CD4-positive, alpha-beta T cell (primary cell): ENCODE measurements around the gene CDT1. TPM values are rescaled to one million over a fixed set of nuclear protein-coding genes. Genes with fewer than 3 reads are reported as not detected.
A peak's percentile ranks its signal among the peaks of the same experiment; 100 is the strongest.

Experiments
- ATAC-seq: fragments of 200-7000 bp; cut with Tn5 transposase; one replicate; pipeline ENCODE4 v1.10.0; 2022; ENCODE audit warnings: mild to moderate bottlenecking; ENCODE audit not compliant: poor library complexity
- CTCF ChIA-PET: fragments of 350-600 bp; sonication (Branson Sonifier 250); formaldehyde crosslinking; loops from one replicate; lab custom pipeline; 2021; ENCODE audit warnings: antibody characterized with exemption, inconsistent platforms; lab: Charles Lee
- POLR2A ChIA-PET: fragments of 350-600 bp; sonication (Branson Sonifier 250); formaldehyde crosslinking; loops from one replicate; lab custom pipeline; 2021; ENCODE audit warnings: antibody characterized with exemption, inconsistent platforms; lab: Charles Lee
- DNase-seq, 14 experiments: peaks; one replicate each; pipeline ENCODE4 v3.0.0-alpha.2; 2013 to 2020; ENCODE audit warnings: mixed read lengths in 2 of 14
- H3K27ac ChIP-seq, 2 donors: one replicate each; pipeline versions ENCODE4 v1.5.1 to v1.7.0; 2013; ENCODE audit warnings: low read length in 2 of 2, low read depth in 1 of 2, mild to moderate bottlenecking in 1 of 2
- H3K27me3 ChIP-seq, 2 experiments: 1 replicate in 1 of 2; 2 replicates in 1 of 2; pipeline versions ENCODE4 v1.6.1 to v1.7.0; 2013; ENCODE audit warnings: low read length in 2 of 2, control low read depth in 1 of 2, mild to moderate bottlenecking in 1 of 2, moderate library complexity in 1 of 2; ENCODE audit not compliant: insufficient read depth in 2 of 2, control insufficient read depth in 1 of 2
- H3K36me3 ChIP-seq: one replicate; pipeline ENCODE4 v1.6.1; 2013; ENCODE audit warnings: low read length, control low read depth; ENCODE audit not compliant: insufficient read depth
- H3K4me1 ChIP-seq: one replicate; pipeline ENCODE4 v1.6.1; 2013; ENCODE audit warnings: low read length, control low read depth; ENCODE audit not compliant: insufficient read depth
- H3K4me3 ChIP-seq: one replicate; pipeline ENCODE4 v1.5.1; 2013; ENCODE audit warnings: mild to moderate bottlenecking, low read length, moderate library complexity
- H3K9me3 ChIP-seq, 2 experiments: 1 replicate in 1 of 2; 2 replicates in 1 of 2; pipeline versions ENCODE4 v1.6.1 to v1.7.0; 2013; ENCODE audit warnings: low read length in 2 of 2, mild to moderate bottlenecking in 2 of 2, control low read depth in 1 of 2, moderate library complexity in 1 of 2; ENCODE audit not compliant: control insufficient read depth in 1 of 2, insufficient read depth in 1 of 2
- H3K27ac Mint-ChIP-seq: one replicate; pipeline ENCODE4 v1.8.0; 2020; ENCODE audit warnings: mixed read lengths
- H3K27me3 Mint-ChIP-seq: one replicate; pipeline ENCODE4 v1.8.0; 2021; ENCODE audit warnings: mixed read lengths
- H3K36me3 Mint-ChIP-seq: one replicate; pipeline ENCODE4 v1.8.0; 2021; ENCODE audit warnings: low read depth, mixed read lengths
- H3K4me1 Mint-ChIP-seq: one replicate; pipeline ENCODE4 v1.8.0; 2021; ENCODE audit warnings: low read depth, mixed read lengths
- H3K4me3 Mint-ChIP-seq: one replicate; pipeline ENCODE4 v1.8.0; 2020; ENCODE audit warnings: mild to moderate bottlenecking, mixed read lengths
- H3K9me3 Mint-ChIP-seq: one replicate; pipeline ENCODE4 v1.8.0; 2020; ENCODE audit warnings: mixed read lengths
- CTCF ChIP-seq: fragments of 200-600 bp; IDR thresholded peaks from one replicate; pipeline ENCODE4 v1.8.0; 2022; ENCODE audit warnings: antibody characterized with exemption, mild to moderate bottlenecking
- intact Hi-C, 2 experiments: fragments of 100-400 bp; cut with DNase I in 1 of 2; cut with micrococcal nuclease in 1 of 2; formaldehyde crosslinking; loops; one replicate each; pipeline versions ENCODE4 v1.15.1 to v1.9.0; 2023 to 2025; cut with DNase I, micrococcal nuclease
- total RNA-seq, 174 experiments: library from RNA in 2 of 174; stranded (reverse) in 2 of 174; gene quantifications; one replicate each; pipeline ENCODE4 v1.2.3 and lab custom pipeline; 2021 to 2026

The CDT1 gene
- total RNA-seq, 2 experiments from 2014 or later = 0.47 to 1.0 TPM

GRCh38 chr16:88804173-88804551 lies 573 bp downstream of the CDT1 start:
- H3K27me3 Mint-ChIP-seq = no peaks in the 10 kb centered on the region
- H3K9me3 ChIP-seq = no peaks in the 10 kb centered on the region
- no peak for TF ChIP-seq CTCF
- ChIA-PET CTCF (interaction anchor here (1.2 kb wide), 1 partner anchor 12 kb away, joined by 3 read pairs; no protein-coding TSS in a partner anchor), POLR2A (interaction anchor here (1.2 to 2.0 kb wide), 3 partner anchors 8 to 100 kb away, joined by 3 to 18 read pairs (median 4); partner anchors contain the start of gene APRT)
- no peaks in the 10 kb centered on the region for H3K36me3 Mint-ChIP-seq
- no peaks in the 10 kb centered on the region for H3K27me3 ChIP-seq
- ATAC-seq (no peak), DNase-seq (peak in 1 of 14 experiments; percentile 41)
- H3K4me1 ChIP-seq = peaks cover 39% of the 10 kb centered on the region
- intact Hi-C loops = no loop called here
- no peak overlapping the region for H3K27ac ChIP-seq
- no peak overlapping the region for H3K4me3 ChIP-seq
- no peaks in the 10 kb centered on the region for H3K9me3 Mint-ChIP-seq
- peaks cover 12% of the 10 kb centered on the region for H3K36me3 ChIP-seq
- H3K4me3 Mint-ChIP-seq = peak overlapping the region; percentile 48
- H3K27ac Mint-ChIP-seq = no peak overlapping the region
- H3K4me1 Mint-ChIP-seq = peaks cover 26% of the 10 kb centered on the region

GRCh38 chr16:88804552-88805339 lies 1.2 kb downstream of the CDT1 start:
- H3K4me3 ChIP-seq = no peak overlapping the region
- intact Hi-C loops = no loop called here
- peak overlapping the region; percentile 48 for H3K4me3 Mint-ChIP-seq
- peaks cover 4% of the 10 kb centered on the region for H3K36me3 Mint-ChIP-seq
- H3K9me3 Mint-ChIP-seq = no peaks in the 10 kb centered on the region
- H3K27me3 Mint-ChIP-seq = no peaks in the 10 kb centered on the region
- POLR2A ChIA-PET = interaction anchor here (1.0 to 1.2 kb wide), 2 partner anchors 10 to 101 kb away, joined by 3 read pairs; no protein-coding TSS in a partner anchor
- ATAC-seq = no peak
- peaks cover 17% of the 10 kb centered on the region for H3K36me3 ChIP-seq
- no peak for TF ChIP-seq CTCF
- H3K27ac Mint-ChIP-seq = no peak overlapping the region
- peaks cover 26% of the 10 kb centered on the region for H3K4me1 Mint-ChIP-seq
- CTCF ChIA-PET = interaction anchor here (1.2 kb wide), 1 partner anchor 11 kb away, joined by 3 read pairs; no protein-coding TSS in a partner anchor
- no peaks in the 10 kb centered on the region for H3K9me3 ChIP-seq
- peaks cover 39% of the 10 kb centered on the region for H3K4me1 ChIP-seq
- no peaks in the 10 kb centered on the region for H3K27me3 ChIP-seq
- H3K27ac ChIP-seq = no peak overlapping the region
- DNase-seq = peak in 3 of 14 experiments; percentile 42 to 58 (median 43)

DNA sequence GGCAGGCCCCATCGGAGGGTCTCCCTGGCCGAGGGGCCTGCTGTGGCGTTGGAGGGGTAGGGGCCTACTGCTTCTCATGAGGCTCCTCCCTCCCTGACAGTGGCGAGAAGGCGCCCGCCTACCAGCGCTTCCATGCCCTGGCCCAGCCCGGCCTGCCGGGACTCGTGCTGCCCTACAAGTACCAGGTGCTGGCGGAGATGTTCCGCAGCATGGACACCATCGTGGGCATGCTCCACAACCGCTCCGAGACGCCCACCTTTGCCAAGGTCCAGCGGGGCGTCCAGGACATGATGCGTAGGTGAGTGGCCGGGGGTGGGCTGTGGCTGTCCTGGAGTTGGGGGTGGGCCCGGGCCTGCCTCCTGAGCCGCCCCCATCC lies 1.7 kb downstream of the CDT1 start:
- DNase-seq (peak in 2 of 14 experiments; percentile 33 to 41), ATAC-seq (no peak)
- Mint-ChIP-seq H3K27ac (no peak overlapping the region), H3K4me3 (no peak overlapping the region), H3K9me3 (no peaks in the 10 kb centered on the region), H3K27me3 (no peaks in the 10 kb centered on the region), H3K36me3 (peaks cover 4% of the 10 kb centered on the region), H3K4me1 (peaks cover 21% of the 10 kb centered on the region)
- Histone ChIP-seq H3K27ac (no peak overlapping the region), H3K4me1 (peaks cover 39% of the 10 kb centered on the region), H3K27me3 (no peaks in the 10 kb centered on the region), H3K4me3 (no peak overlapping the region), H3K36me3 (peaks cover 23% of the 10 kb centered on the region), H3K9me3 (no peaks in the 10 kb centered on the region)
- CTCF ChIA-PET = interaction anchor here (1.2 kb wide), 1 partner anchor 10 kb away, joined by 3 read pairs; no protein-coding TSS in a partner anchor
- intact Hi-C loops = no loop called here
- POLR2A ChIA-PET = interaction anchor here (1.0 to 1.6 kb wide), 2 partner anchors 11 to 52 kb away, joined by 3 to 5 read pairs; partner anchors contain the start of genes GALNS and TRAPPC2L
- no peak for TF ChIP-seq CTCF
